MM.1S (cell line): ENCODE data around the gene LYPD1.

Experiments
- EZH2 ChIP-seq: fragments of 300-600 bp; sonication (generic); optimal IDR thresholded peaks from 2 replicates; pipeline ENCODE3; 2017; ENCODE audit warnings: low read depth, mild to moderate bottlenecking, antibody characterized with exemption, low read length, mixed read lengths
- TF ChIP-seq, protein P1 (sequence below): fragments of 300-600 bp; sonication (generic); IDR thresholded peaks from 2 replicates; pipeline ENCODE4 v1.5.1; 2016; ENCODE audit warnings: antibody characterized with exemption, low read length, mixed read lengths

DNA sequence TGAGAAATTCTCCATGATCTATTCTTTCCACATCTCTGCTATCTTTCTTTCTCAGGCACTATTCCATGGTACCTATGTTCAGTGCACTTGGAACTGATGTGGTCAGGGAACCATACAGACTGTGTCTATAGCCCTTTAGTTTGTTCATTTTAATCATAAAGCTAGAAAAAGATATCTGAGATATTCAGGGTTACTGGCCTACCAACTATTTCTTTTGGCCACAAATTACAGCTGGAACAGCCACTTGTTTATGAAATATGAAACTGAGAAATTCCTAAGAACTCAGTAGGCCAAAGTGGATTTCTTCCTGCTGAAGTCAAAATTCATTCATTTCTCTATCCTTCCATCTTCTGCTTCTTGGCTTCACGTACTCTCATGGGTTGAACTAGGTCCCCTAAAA lies 22.8 kb upstream of the LYPD1 start:
- TF ChIP-seq, protein P1, sequence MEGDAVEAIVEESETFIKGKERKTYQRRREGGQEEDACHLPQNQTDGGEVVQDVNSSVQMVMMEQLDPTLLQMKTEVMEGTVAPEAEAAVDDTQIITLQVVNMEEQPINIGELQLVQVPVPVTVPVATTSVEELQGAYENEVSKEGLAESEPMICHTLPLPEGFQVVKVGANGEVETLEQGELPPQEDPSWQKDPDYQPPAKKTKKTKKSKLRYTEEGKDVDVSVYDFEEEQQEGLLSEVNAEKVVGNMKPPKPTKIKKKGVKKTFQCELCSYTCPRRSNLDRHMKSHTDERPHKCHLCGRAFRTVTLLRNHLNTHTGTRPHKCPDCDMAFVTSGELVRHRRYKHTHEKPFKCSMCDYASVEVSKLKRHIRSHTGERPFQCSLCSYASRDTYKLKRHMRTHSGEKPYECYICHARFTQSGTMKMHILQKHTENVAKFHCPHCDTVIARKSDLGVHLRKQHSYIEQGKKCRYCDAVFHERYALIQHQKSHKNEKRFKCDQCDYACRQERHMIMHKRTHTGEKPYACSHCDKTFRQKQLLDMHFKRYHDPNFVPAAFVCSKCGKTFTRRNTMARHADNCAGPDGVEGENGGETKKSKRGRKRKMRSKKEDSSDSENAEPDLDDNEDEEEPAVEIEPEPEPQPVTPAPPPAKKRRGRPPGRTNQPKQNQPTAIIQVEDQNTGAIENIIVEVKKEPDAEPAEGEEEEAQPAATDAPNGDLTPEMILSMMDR, result no peak
- TF ChIP-seq EZH2, result no peak
